NCI-H510A treated with DMSO at 0.1 percent for 48 hours (cell line): ENCODE results near the gene PUDP.
"Not testable (repeated sequence)": the region's sequence is repeated elsewhere in the genome, so short reads cannot be mapped to it uniquely, and the experiment has no call there.

Source experiments
- DNase-seq: peaks from one replicate; lab custom pipeline; 2025; lab: John Stamatoyannopoulos, UW

The PUDP gene

DNA sequence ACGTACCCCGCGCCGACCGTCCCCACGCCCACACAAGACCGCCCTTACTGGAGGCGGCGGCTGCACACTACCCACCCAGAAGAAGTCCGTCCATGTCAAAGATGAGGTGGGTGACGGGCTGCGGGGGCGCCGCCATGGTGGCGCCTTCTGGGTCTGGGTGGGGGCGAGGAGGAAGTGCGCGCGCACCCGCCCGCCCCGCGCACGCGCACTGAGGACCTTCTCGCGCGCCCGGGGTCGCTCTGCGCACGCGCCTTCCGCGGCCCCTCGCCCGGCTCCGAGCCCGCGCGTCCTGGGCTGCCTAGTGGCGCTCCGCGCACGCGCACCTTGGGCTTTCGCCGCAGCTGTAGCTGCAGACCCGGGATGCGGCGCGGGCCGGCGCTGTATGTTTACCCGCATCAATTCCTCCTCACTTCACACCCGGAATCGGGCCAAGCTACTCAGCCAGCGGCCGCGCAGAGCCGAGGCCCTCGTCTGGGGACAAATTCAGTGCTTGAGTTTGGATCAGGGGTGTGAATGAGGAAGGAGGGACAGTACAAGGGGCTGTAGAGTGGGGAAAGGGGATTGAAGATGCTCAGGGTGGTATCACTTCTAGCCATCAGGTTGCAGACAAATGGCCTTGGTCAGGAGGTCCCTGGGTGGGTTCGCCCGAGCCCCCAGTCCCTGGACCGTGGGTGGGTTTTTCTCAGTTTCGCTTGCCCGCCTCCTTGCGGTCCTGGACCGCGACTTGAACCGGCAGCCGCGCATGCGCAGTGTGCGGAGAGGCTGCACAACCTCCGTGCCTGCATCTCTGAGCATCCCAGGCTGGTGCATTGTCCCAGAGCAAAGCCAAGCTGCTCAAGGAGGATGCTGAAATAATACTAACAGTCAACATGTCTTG lies at the start of gene PUDP:
TSS of gene PUDP (minus strand) at position 176 of the 877 bp plus-strand sequence. CDS start at position 136, 40 bp downstream.
- peak; percentile 72 for DNase-seq

DNA sequence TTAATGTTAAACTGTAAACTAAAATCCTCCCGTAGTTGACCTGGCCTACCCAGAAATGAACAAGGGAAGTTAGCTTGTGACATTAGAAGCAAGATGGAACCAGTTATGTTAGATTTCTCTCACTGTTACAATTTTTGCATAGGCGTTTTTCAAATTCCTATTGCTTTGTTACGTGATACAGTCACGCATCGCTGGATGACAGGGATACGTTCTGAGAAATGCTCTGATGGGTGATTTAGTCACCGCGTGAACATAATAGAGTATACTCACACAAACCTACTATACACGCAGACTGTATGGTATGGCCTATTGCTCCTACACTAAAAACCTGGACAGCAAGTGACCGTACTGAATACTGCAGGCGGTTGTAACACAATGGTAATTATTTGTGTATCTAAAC lies 46.7 kb upstream of the PUDP start:
- DNase-seq, result no peak

- no peak for DNase-seq
Measured at GRCh38 chrX:7192871-7193270, 44.9 kb upstream of the PUDP start.

GRCh38 chrX:7191681-7192110 lies 43.7 kb upstream of the PUDP start:
- no peak for DNase-seq

GRCh38 chrX:7190157-7190556 lies 42.2 kb upstream of the PUDP start:
- DNase-seq, result peak; percentile 37

DNA sequence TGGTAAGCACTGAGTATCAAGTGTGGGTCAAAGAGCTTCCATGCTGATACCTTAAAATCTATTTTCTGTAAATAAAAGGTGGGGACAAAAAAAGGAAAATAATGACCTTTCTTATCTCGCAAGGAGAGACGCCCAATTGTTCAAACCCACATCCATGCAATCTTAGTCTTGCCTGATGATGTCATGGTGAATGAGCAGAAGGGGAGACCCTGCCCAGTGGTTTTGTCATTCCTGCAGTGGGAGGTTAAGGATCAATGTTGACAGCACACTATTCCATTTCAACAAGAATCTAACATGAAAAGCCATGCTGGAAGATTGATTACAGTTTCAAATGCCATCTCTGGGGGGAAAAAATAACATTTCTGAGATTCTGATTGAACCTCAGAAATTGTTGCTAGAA lies 40.7 kb upstream of the PUDP start:
- no peak for DNase-seq

DNA sequence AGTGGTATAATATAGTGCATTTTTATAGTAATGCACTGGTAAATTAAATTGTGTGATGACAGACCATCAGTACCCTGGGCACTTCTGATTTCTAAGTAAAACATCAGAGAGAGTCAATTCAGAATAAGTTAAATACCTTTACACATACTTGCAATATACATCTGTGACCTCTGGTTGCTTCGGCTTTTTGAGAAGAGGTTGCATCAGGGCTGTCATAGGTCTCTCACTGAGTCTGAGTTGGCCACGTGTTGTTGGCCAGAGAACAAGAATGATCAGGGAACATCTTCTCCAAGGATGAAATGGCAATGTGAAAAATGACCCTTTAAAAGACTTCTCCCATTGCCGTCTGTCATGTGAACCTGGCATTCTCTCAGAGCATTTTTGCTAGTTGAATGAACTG lies 36.9 kb upstream of the PUDP start:
- no peak for DNase-seq

DNA sequence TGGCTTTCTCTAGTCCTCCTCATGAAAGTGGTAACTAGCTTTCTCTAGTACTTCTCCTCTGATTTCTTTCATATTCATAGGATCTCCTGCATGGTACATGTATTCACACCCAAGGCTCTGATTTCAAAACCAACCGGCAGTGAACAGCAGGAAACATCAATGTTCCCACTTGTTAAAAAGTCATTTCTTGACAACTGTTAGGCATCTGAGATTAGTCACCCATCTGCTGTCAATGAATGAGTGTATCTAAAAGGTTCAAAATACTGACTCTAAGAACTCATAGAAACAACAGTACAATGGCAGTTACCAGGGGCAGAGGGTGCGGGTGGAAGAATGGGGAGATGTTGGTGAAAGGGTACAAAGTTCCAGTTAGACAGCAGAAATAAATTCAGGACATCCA lies 31.5 kb upstream of the PUDP start:
- no peak for DNase-seq

- DNase-seq, result not testable (repeated sequence)
Measured at GRCh38 chrX:7178859-7179258, 30.9 kb upstream of the PUDP start.

DNA sequence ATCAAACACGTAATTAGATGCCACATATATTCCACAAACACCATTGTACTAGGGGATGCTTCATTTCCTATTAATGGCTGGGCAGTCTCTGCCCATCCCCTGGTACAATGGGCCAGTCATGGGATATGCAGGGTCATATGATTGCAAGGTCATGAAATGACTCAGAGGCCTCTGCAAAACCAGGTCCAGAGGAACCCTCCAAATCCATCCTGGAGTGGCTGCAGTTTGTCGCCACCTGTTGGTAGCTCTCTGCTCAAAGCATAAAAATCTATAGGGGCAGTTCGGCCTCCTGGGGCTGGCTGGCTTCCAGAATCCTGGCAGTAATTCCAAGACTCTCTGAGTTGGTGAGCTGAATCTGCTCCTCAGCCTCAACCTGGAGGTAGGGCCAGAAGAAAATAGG lies 22.9 kb upstream of the PUDP start:
- no peak for DNase-seq

DNA sequence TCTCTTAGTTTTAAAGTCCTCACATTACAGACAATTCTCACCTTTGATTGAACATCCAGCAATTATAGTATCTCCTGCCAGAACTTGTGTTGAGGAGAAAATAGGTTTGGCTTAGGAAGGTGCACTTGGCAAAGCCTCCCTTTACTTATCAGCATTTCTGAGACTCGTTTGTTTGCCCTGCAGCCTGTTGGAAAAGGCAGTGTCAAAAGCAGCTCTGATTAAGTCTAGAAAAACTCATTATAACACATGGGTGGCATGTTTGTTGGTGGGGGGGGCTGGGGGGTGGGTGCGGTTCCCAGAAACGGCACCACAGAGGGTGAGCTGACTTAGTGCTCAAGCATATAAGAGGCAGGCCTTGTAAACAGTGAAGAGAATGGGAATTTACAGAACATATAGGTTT lies 21.7 kb upstream of the PUDP start:
- no peak for DNase-seq

DNA sequence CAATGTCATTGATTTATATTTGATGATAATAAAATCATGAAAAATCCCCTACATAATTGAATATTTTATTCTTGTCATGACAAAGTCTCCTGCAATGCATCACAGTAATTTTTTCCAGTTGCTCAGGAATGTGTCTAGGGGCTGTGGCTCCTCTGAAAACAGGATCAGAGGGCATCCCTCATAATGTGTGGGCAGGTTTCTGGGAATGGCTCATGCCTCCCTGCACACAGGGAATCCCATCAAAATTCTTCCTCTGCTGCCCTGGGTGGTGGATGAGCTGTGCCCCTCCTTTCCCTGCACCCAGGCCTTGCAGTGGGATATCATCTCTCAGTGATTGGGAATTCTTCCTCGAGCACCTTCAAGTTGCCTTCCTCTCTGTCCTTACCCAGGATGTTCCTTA lies 20.4 kb upstream of the PUDP start:
- no peak for DNase-seq

GRCh38 chrX:7164174-7164573 lies 16.2 kb upstream of the PUDP start:
- no peak for DNase-seq

DNA sequence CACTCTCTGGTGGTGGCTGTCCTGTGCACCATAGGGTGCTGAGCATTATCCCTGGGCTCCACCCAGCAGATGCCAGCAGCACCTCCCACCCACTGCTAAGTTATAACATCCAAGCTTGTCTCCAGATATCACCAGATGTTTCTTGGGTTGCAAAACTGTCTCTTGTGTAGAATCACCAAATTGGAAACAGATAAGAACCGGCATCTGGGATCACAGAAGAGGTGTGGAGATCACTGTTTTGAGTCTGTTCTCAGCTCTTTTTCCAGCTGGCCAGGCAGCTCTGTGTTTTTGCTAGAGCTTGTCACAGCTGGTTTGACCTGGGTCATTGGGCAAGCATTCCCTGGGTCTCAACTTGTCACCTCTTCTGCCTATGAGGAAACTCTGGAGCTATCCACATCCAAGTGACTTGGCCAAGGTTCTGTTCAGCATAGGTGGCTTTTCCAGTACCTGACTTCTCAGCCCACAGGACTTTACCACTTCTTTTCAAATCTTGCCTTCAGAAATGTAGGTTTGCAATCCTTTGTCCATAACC lies 15.3 kb upstream of the PUDP start:
- DNase-seq, result no peak

DNA sequence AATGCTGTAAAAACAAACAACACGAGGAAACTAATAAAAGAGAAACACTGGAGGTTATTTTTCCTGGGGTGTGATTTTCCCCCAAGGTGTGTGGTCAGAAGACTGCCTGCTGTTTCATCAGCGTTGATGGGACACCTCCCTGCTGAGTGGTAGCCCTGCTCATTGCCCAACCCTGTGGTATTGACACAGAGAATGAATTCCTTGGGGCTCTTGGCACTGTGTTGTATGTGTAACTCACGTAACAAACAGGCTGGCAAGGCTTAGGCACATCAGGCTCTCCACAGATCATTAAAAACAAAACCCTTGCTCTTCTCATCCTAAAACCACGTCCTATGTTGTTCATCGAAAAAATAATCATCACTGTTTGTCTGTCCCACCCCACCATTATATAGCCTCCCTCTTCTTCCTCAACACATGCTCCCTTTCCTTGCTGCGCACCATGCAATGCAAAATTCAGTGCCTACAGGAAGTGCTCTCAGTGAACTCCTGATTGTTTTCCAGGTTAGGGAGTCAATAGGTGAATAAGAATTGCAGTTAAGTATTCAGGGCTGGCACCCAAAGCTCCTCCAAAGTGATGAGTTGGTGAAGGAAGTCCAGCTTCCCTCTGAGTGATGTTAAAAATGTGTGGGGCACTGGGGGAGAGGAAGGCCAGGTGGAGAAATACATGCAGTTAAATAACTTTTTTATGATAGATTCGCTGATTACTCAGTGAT lies 11.4 kb upstream of the PUDP start:
- DNase-seq, result no peak

- DNase-seq, result no peak
Measured at GRCh38 chrX:7158468-7158990, 10.6 kb upstream of the PUDP start.

- DNase-seq, result no peak
Measured at GRCh38 chrX:7156879-7157278, 8.9 kb upstream of the PUDP start.

- no peak for DNase-seq
Measured at GRCh38 chrX:7155163-7155562, 7.2 kb upstream of the PUDP start.

- no peak for DNase-seq
Measured at GRCh38 chrX:7154041-7154597, 6.2 kb upstream of the PUDP start.

DNA sequence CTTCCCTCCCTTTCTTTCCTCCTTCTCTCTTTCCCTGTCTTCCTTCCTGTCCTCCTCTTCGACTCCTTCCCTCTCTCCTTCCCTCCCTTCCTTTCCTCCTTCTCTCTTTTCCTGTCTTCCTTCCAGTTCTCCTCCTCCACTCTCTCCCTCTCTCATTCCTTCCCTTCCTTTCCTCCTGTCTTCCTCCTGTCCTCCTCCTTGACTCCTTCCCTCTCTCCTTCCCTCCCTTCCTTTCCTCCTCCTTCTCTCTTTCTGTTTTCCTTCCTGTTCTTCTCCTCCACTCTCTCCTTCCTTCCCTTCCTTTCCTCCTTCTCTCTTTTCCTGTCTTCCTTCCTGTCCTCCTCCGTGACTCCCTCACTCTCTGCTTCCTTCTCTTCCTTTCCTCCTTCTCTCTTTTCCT lies 5.3 kb upstream of the PUDP start:
- no peak for DNase-seq

- DNase-seq, result no peak
Measured at GRCh38 chrX:7149411-7149810, 1.5 kb upstream of the PUDP start.

DNA sequence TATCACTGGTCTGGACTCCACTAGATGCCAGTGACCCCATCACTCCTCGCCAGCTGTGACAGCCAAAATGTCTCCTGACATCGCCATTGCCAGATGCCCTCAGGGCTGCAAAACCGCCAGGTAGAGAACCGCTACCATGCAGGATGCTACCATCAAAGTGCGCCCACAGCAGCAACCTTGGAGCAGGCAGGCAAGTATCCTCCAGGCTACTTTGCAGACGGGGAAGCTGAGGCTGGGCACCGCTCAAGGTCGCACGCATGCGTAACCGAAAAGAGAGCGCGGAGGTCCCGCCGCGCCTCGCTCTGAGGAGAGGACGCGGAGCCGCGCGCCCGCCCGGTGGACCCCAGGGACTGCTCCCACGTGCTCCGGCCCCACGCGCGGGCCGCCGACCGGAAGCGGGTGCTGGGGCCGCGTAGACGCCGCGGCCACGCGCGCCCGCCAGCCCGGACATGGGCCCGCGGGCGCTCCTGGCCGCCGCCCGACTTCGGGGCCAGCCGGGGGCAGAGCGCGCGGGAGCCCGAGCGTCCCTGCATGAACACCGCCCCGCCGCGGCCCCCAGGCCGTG lies 458 bp downstream of the PUDP start, which contains the start of gene STS:
TSS of gene STS (plus strand) at position 300 of the 565 bp plus-strand sequence. CDS start 105,488 bp downstream, outside the sequence.
- peak; percentile 33 for DNase-seq
